Endothelial cell of umbilical vein (primary cell): ENCODE data around the gene EFNA5. TPM values are rescaled to one million over a fixed set of nuclear protein-coding genes. Genes with fewer than 3 reads are reported as not detected.

Source experiments
- BruUV-seq: library from RNA; stranded (reverse); fragments of 400-500 nt; replicated peaks from 2 replicates; lab custom pipeline; 2021; lab: Mats Ljungman, UMichigan
- CTCF ChIA-PET: fragments of 300-600, 350-600 bp; sonication (Branson Sonifier 250); formaldehyde crosslinking; loops from one replicate; lab custom pipeline; 2021; ENCODE audit warnings: antibody characterized with exemption, inconsistent platforms; lab: Charles Lee
- POLR2A ChIA-PET: fragments of 300-600, 350-600 bp; sonication (Branson Sonifier 250); formaldehyde crosslinking; loops from one replicate; lab custom pipeline; 2021; ENCODE audit warnings: antibody characterized with exemption, inconsistent platforms; lab: Charles Lee
- DNase-seq: peaks from one replicate; pipeline ENCODE4 v3.0.0-alpha.2; 2011; ENCODE audit warnings: low read depth, low spot score
- FAIRE-seq: peaks from 2 replicates; lab custom pipeline; 2011; peaks lifted over from hg19 to GRCh38; lab: Jason Lieb, UNC
- H2AFZ ChIP-seq: 2 replicates; pipeline ENCODE4 v1.6.0; 2012; ENCODE audit warnings: low read depth, low read length, control low read depth, inconsistent platforms
- H3K27ac ChIP-seq: 2 replicates; pipeline ENCODE4 v1.5.1; 2011; ENCODE audit warnings: low read depth, mild to moderate bottlenecking, control low read depth, low read length, moderate library complexity; ENCODE audit not compliant: insufficient read depth
- H3K27me3 ChIP-seq, 2 experiments: 2 replicates each; pipeline versions ENCODE4 v1.6.0 to v1.6.1; 2011; ENCODE audit warnings: low read length in 2 of 2, mixed read lengths in 1 of 2; ENCODE audit not compliant: control insufficient read depth in 2 of 2, insufficient read depth in 2 of 2
- H3K36me3 ChIP-seq, 2 experiments: 2 replicates in 1 of 2; 3 replicates in 1 of 2; pipeline ENCODE4 v1.5.1; 2011; ENCODE audit warnings: low read length in 2 of 2, mild to moderate bottlenecking in 1 of 2, moderate library complexity in 1 of 2; ENCODE audit not compliant: control insufficient read depth in 2 of 2, insufficient read depth in 2 of 2; ENCODE audit errors: extremely low read depth in 1 of 2
- H3K4me1 ChIP-seq: 3 replicates; pipeline ENCODE4 v1.5.1; 2011; ENCODE audit warnings: mild to moderate bottlenecking, low read length; ENCODE audit not compliant: control insufficient read depth, insufficient read depth; ENCODE audit errors: extremely low read depth
- H3K4me2 ChIP-seq: 2 replicates; pipeline ENCODE4 v1.6.1; 2011; ENCODE audit warnings: low read length, control low read depth, mixed read lengths; ENCODE audit not compliant: insufficient read depth
- H3K4me3 ChIP-seq, 3 experiments: fragments of 200-600 bp in 1 of 3; sonication (generic), shearing (Covaris generic) in 1 of 3; replicated peaks in 1 of 3; 2 replicates each; pipeline ENCODE4 v1.5.1; 2011 to 2016; ENCODE audit warnings: control low read depth in 3 of 3, low read length in 3 of 3, mild to moderate bottlenecking in 2 of 3, inconsistent platforms in 1 of 3, low read depth in 1 of 3, moderate library complexity in 1 of 3; ENCODE audit not compliant: insufficient read depth in 1 of 3
- H3K79me2 ChIP-seq: 2 replicates; pipeline ENCODE4 v1.6.0; 2012; ENCODE audit warnings: low read length, inconsistent platforms; ENCODE audit not compliant: control insufficient read depth, insufficient read depth
- H3K9ac ChIP-seq: replicated peaks from 2 replicates; pipeline ENCODE3; 2011; ENCODE audit warnings: low read length, control low read depth; ENCODE audit not compliant: insufficient read depth; ENCODE audit errors: extremely low read depth
- H3K9me1 ChIP-seq: replicated peaks from 3 replicates; pipeline ENCODE4 v1.6.0; 2011; ENCODE audit warnings: mild to moderate bottlenecking, low read length; ENCODE audit not compliant: control insufficient read depth, insufficient read depth; ENCODE audit errors: extremely low read depth
- H3K9me3 ChIP-seq: replicated peaks from 2 replicates; pipeline ENCODE4 v1.5.1; 2012; ENCODE audit warnings: low read length, inconsistent platforms; ENCODE audit not compliant: control insufficient read depth, insufficient read depth
- H4K20me1 ChIP-seq: replicated peaks from 2 replicates; pipeline ENCODE3; 2011; ENCODE audit warnings: mild to moderate bottlenecking, low read length; ENCODE audit not compliant: control insufficient read depth, insufficient read depth; ENCODE audit errors: extremely low read depth
- EZH2 ChIP-seq: IDR thresholded peaks from 2 replicates; pipeline ENCODE4 v1.6.1; 2012; ENCODE audit warnings: borderline replicate concordance, low read depth, mild to moderate bottlenecking, moderate library complexity, low read length, inconsistent platforms; ENCODE audit not compliant: severe bottlenecking
- FOS ChIP-seq: IDR thresholded peaks from 2 replicates; pipeline ENCODE4 v1.6.1; 2011; ENCODE audit warnings: mild to moderate bottlenecking, low read length, moderate library complexity, borderline replicate concordance; ENCODE audit not compliant: insufficient read depth
- GATA2 ChIP-seq: IDR thresholded peaks from 2 replicates; pipeline ENCODE4 v1.7.0; 2011; ENCODE audit warnings: low read depth, mild to moderate bottlenecking, moderate library complexity, mixed read lengths, low read length; ENCODE audit not compliant: insufficient read length, insufficient read depth
- JUN ChIP-seq: IDR thresholded peaks from 2 replicates; pipeline ENCODE4 v1.6.1; 2011; ENCODE audit warnings: borderline replicate concordance, low read depth; ENCODE audit not compliant: insufficient read length, insufficient read depth
- MYC ChIP-seq: IDR thresholded peaks from one replicate; pipeline ENCODE4 v1.6.1; 2011; ENCODE audit warnings: mild to moderate bottlenecking, low read depth, low read length
- POLR2A ChIP-seq: IDR thresholded peaks from 2 replicates; pipeline ENCODE4 v1.6.1; 2012; ENCODE audit warnings: low read depth, mild to moderate bottlenecking, control low read depth, low read length
- POLR2AphosphoS5 ChIP-seq: IDR thresholded peaks from 2 replicates; pipeline ENCODE4 v1.6.1; 2012; ENCODE audit warnings: low read depth, mild to moderate bottlenecking, control low read depth, low read length, moderate library complexity; ENCODE audit not compliant: insufficient read depth
- dilution Hi-C: fragments of 300-500 bp; cut with MboI; formaldehyde crosslinking; loops from one replicate; pipeline ENCODE4 v1.15.0; 2019; ENCODE audit warnings: low sequenced_read_pairs; ENCODE audit not compliant: extremely low pct_ligation_motif_present
- intact Hi-C: fragments of 100-400 bp; cut with micrococcal nuclease; formaldehyde crosslinking; loops from one replicate; pipeline ENCODE4 v1.10.0; 2022
- polyA plus RNA-seq, 4 experiments: library from polyadenylated mRNA; depleted of rRNA in 3 of 4; stranded (reverse) in 3 of 4; unstranded in 1 of 4; fragments of >200 nt; gene quantifications; 2 replicates each; pipeline versions ENCODE4 v1.2.1 to v1.2.3, GENCODE V29; 2011 to 2012; ENCODE audit warnings: missing spikeins in 1 of 4
- total RNA-seq: library from RNA; stranded (reverse); gene quantifications from 2 replicates; pipeline ENCODE4 v1.2.3, GENCODE V29; 2021
- TF ChIP-seq, protein P1 (sequence below), 2 donors: IDR thresholded peaks; 1 replicate in 1 of 2; 2 replicates in 1 of 2; pipeline ENCODE4 v1.5.1; 2011; ENCODE audit warnings: low read length in 2 of 2, mild to moderate bottlenecking in 2 of 2, moderate library complexity in 2 of 2, control low read depth in 1 of 2, inconsistent platforms in 1 of 2, low read depth in 1 of 2; ENCODE audit not compliant: insufficient read depth in 1 of 2; ENCODE audit errors: extremely low read depth in 1 of 2
- TF ChIP-seq, protein P2 (sequence below): IDR thresholded peaks from 2 replicates; pipeline ENCODE4 v1.6.1; 2011; ENCODE audit not compliant: insufficient read depth, insufficient read length

The EFNA5 gene
- total and polyA plus RNA-seq, 2 donors (not counting 3 experiments of a cell fraction or from before 2014, with no cell fraction given) = 13.6 to 22.1 TPM

DNA sequence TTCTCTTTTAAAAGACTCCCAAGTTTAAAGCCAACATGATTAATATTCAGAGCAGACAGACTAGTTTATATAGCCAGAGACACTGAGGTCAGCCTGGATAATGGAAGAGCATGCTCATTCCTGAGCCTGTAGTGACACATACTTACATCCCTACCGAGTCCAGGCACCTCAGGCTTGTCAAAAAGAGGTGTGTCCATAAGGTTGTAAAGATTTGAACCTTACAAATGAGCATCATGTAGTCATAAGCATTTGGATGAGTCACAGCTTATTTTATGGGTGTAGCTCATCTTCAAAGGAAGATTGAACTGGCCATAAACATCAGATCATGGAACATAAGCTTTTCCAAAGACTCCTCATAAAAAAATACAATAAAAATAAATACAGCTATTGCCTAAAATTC lies 333.5 kb downstream of the EFNA5 start:
- DNase-seq (no peak), FAIRE-seq (no peak)
- no peak overlapping the region for H2AFZ ChIP-seq
- TF ChIP-seq MYC (no peak), FOS (no peak), POLR2A (no peak), JUN (no peak), POLR2AphosphoS5 (no peak), GATA2 (no peak), EZH2 (no peak)
- TF ChIP-seq, protein P1, sequence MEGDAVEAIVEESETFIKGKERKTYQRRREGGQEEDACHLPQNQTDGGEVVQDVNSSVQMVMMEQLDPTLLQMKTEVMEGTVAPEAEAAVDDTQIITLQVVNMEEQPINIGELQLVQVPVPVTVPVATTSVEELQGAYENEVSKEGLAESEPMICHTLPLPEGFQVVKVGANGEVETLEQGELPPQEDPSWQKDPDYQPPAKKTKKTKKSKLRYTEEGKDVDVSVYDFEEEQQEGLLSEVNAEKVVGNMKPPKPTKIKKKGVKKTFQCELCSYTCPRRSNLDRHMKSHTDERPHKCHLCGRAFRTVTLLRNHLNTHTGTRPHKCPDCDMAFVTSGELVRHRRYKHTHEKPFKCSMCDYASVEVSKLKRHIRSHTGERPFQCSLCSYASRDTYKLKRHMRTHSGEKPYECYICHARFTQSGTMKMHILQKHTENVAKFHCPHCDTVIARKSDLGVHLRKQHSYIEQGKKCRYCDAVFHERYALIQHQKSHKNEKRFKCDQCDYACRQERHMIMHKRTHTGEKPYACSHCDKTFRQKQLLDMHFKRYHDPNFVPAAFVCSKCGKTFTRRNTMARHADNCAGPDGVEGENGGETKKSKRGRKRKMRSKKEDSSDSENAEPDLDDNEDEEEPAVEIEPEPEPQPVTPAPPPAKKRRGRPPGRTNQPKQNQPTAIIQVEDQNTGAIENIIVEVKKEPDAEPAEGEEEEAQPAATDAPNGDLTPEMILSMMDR (IDR thresholded peaks at IDR 0.05; ENCODE audit: extremely low read depth in 1 of 2, insufficient read depth in 1 of 2, low read depth in 1 of 2, low read length in 2 of 2) = no peak
- TF ChIP-seq, protein P2, sequence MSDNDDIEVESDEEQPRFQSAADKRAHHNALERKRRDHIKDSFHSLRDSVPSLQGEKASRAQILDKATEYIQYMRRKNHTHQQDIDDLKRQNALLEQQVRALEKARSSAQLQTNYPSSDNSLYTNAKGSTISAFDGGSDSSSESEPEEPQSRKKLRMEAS = no peak
- no peak overlapping the region for H3K9ac ChIP-seq
- no peaks in the 10 kb centered on the region for H3K4me1 ChIP-seq
- no peaks in the 10 kb centered on the region for H3K9me3 ChIP-seq
- CTCF ChIA-PET = interaction anchor here (1.2 to 2.2 kb wide), 4 partner anchors 10 to 235 kb away, joined by 3 to 8 read pairs (median 4); no protein-coding TSS in a partner anchor
- H3K4me3 ChIP-seq = no peak overlapping the region
- no peaks in the 10 kb centered on the region for H4K20me1 ChIP-seq
- dilution Hi-C loops = no loop called here
- H3K9me1 ChIP-seq = peaks cover 2% of the 10 kb centered on the region
- H3K79me2 ChIP-seq = no peaks in the 10 kb centered on the region
- intact Hi-C loops = no loop called here
- H3K27ac ChIP-seq = no peak overlapping the region
- no peaks in the 10 kb centered on the region for H3K27me3 ChIP-seq
- no peak overlapping the region for H3K4me2 ChIP-seq
- no peaks in the 10 kb centered on the region for H3K36me3 ChIP-seq
- POLR2A ChIA-PET = no interaction called here
- no TSS peak for BruUV-seq
